Measurements from ENCODE around the gene NR1H4.

DNA sequence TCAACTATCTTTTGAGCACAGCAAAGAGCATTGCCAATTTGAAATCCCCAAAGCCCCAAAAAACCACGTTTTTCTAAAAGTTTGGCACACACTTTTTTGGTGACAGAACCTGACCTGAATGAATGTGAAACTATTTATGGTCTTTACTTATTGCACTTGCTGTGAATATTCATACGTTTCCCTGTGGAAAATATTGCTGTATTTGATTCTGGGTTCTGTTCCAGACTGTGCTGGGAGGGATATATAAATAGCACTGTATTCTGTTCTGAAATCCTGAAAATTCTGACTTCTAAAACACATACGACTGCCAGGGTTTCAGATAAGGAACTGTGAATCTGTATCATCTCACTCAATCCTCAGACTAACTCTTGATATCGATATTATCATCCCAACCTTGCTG lies 35.1 kb downstream of the NR1H4 start:
- TF ChIP-seq ZNF274 (IDR thresholded peaks at IDR 0.05; ENCODE audit: low read depth, low read length) (no peak), YY1 (IDR thresholded peaks at IDR 0.05; ENCODE audit: insufficient read depth, insufficient read length) (no peak)
